ENCODE data around the gene MFAP4.

Gene MFAP4

DNA sequence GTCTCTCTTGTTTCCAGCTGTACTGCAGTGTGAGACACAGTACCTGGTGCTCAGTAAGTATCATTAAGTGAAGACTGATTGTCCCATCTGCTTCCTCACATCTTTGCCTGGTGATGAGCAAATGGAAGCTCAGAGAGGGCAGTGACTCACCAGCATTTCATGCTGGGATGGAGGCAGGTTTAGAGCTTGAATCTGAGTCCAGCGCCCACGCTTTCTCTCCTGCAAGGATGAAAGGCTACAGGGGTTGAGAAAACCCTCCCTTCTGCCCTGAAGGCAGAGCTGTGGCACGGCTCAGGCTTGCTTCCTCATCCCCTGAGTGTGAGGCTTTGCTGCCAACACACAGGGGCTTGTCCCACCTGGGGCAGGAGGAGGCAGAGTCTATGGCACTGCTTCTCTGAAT lies 22.5 kb upstream of the MFAP4 start:
- DNase-seq (ENCODE audit: low read depth in 1 of 2, low spot score in 1 of 2): no peak
- TF ChIP-seq POLR2AphosphoS5 (IDR thresholded peaks at IDR 0.05; ENCODE audit: low read depth): no peak
- TF ChIP-seq GABPA (IDR thresholded peaks at IDR 0.05; ENCODE audit: low read depth): no peak
- TF ChIP-seq, protein P1, sequence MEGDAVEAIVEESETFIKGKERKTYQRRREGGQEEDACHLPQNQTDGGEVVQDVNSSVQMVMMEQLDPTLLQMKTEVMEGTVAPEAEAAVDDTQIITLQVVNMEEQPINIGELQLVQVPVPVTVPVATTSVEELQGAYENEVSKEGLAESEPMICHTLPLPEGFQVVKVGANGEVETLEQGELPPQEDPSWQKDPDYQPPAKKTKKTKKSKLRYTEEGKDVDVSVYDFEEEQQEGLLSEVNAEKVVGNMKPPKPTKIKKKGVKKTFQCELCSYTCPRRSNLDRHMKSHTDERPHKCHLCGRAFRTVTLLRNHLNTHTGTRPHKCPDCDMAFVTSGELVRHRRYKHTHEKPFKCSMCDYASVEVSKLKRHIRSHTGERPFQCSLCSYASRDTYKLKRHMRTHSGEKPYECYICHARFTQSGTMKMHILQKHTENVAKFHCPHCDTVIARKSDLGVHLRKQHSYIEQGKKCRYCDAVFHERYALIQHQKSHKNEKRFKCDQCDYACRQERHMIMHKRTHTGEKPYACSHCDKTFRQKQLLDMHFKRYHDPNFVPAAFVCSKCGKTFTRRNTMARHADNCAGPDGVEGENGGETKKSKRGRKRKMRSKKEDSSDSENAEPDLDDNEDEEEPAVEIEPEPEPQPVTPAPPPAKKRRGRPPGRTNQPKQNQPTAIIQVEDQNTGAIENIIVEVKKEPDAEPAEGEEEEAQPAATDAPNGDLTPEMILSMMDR (IDR thresholded peaks at IDR 0.05; ENCODE audit: insufficient read depth, low read length): no peak
- TF ChIP-seq SPI1 (IDR thresholded peaks at IDR 0.05; ENCODE audit: borderline replicate concordance, low read depth): no peak
- TF ChIP-seq, protein P2, sequence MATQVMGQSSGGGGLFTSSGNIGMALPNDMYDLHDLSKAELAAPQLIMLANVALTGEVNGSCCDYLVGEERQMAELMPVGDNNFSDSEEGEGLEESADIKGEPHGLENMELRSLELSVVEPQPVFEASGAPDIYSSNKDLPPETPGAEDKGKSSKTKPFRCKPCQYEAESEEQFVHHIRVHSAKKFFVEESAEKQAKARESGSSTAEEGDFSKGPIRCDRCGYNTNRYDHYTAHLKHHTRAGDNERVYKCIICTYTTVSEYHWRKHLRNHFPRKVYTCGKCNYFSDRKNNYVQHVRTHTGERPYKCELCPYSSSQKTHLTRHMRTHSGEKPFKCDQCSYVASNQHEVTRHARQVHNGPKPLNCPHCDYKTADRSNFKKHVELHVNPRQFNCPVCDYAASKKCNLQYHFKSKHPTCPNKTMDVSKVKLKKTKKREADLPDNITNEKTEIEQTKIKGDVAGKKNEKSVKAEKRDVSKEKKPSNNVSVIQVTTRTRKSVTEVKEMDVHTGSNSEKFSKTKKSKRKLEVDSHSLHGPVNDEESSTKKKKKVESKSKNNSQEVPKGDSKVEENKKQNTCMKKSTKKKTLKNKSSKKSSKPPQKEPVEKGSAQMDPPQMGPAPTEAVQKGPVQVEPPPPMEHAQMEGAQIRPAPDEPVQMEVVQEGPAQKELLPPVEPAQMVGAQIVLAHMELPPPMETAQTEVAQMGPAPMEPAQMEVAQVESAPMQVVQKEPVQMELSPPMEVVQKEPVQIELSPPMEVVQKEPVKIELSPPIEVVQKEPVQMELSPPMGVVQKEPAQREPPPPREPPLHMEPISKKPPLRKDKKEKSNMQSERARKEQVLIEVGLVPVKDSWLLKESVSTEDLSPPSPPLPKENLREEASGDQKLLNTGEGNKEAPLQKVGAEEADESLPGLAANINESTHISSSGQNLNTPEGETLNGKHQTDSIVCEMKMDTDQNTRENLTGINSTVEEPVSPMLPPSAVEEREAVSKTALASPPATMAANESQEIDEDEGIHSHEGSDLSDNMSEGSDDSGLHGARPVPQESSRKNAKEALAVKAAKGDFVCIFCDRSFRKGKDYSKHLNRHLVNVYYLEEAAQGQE (IDR thresholded peaks at IDR 0.05; ENCODE audit: insufficient replicate concordance, low read depth): no peak
- Histone ChIP-seq H3K27ac (replicated peaks) (no peak overlapping the region), H3K4me3 (replicated peaks; ENCODE audit: insufficient read depth, low read length) (no peak overlapping the region), H3K27me3 (ENCODE audit: insufficient read depth, poor library complexity, severe bottlenecking) (no peaks in the 10 kb centered on the region)

- H3K27me3 ChIP-seq (ENCODE audit: insufficient read depth, poor library complexity, severe bottlenecking): no peaks in the 10 kb centered on the region
- DNase-seq (ENCODE audit: low read depth in 1 of 2, low spot score in 1 of 2): no peak
- TF ChIP-seq POLR2AphosphoS5 (IDR thresholded peaks at IDR 0.05; ENCODE audit: low read depth): no peak
- TF ChIP-seq SPI1 (IDR thresholded peaks at IDR 0.05; ENCODE audit: borderline replicate concordance, low read depth): no peak
- TF ChIP-seq, protein P1 (IDR thresholded peaks at IDR 0.05; ENCODE audit: insufficient read depth, low read length): no peak
- no peak for TF ChIP-seq GABPA (IDR thresholded peaks at IDR 0.05; ENCODE audit: low read depth)
- TF ChIP-seq, protein P2 (IDR thresholded peaks at IDR 0.05; ENCODE audit: insufficient replicate concordance, low read depth): no peak
- no peak overlapping the region for H3K4me3 ChIP-seq (replicated peaks; ENCODE audit: insufficient read depth, low read length)
- H3K27ac ChIP-seq (replicated peaks): no peak overlapping the region
These were observed 22.1 kb upstream of the MFAP4 start for GRCh38 chr17:19409066-19409465.

GRCh38 chr17:19408346-19408710 lies 21.3 kb upstream of the MFAP4 start:
- TF ChIP-seq POLR2AphosphoS5 (IDR thresholded peaks at IDR 0.05; ENCODE audit: low read depth) (no peak), SPI1 (IDR thresholded peaks at IDR 0.05; ENCODE audit: borderline replicate concordance, low read depth) (no peak), GABPA (IDR thresholded peaks at IDR 0.05; ENCODE audit: low read depth) (no peak)
- TF ChIP-seq, protein P1 (IDR thresholded peaks at IDR 0.05; ENCODE audit: insufficient read depth, low read length): no peak
- TF ChIP-seq, protein P2 (IDR thresholded peaks at IDR 0.05; ENCODE audit: insufficient replicate concordance, low read depth): no peak
- no peak for DNase-seq (ENCODE audit: low read depth in 1 of 2, low spot score in 1 of 2)
- Histone ChIP-seq H3K27ac (replicated peaks) (no peak overlapping the region), H3K27me3 (ENCODE audit: insufficient read depth, poor library complexity, severe bottlenecking) (no peaks in the 10 kb centered on the region), H3K4me3 (replicated peaks; ENCODE audit: insufficient read depth, low read length) (no peak overlapping the region)
